GM19099 (cell line): Measurements from ENCODE around the gene ALPI.

Experiments
- POLR2A ChIP-seq: IDR thresholded peaks from 3 replicates; pipeline ENCODE4 v1.6.1; 2011; ENCODE audit warnings: low read depth; ENCODE audit not compliant: insufficient read length; ENCODE audit errors: extremely low read depth

ALPI gene

DNA sequence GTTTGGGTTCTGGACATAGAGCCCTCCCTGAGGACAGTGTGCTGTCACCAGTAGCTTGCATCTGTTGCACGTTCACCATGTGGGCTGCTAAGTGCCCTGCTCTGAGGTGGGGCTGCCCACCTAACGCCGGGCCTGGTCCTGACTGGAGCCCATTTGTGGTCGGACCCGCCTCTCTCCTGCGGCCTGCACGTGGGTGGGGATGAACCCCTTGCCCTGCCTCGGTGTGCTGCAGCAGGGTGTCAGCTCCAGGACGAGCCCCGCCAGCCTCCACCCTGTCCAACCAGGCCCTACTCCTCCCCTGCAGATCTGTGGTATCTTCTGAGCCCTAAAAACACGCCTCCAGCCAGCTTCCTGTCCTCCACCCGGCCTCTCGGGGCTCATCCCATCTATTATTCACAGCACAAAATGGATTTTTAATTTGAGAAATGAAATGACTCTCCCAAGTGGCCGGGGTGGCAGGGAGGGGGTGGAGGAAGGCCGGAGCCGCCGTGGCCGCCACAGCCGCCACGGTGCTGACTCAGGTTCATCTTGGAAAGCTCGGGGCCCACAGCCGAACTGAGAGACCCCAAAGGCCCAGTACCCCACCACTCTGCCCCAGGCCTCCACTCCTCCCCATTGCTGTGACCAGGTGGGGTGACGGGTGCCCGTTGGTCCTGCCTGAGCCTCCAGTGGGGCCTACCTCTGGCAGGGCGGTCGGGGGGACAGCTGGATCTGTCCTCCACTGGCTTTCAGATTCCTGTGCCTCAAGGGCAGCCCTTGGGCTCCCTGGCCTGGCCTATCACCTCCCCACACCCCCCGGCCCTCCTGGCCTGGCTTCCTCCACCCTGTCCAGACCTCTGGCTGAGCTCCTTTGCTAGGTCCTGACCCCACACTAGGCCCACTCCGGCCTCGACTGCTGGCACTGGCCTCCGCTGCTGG is 34.5 kb downstream of the ALPI start:
- TF ChIP-seq POLR2A = no peak

DNA sequence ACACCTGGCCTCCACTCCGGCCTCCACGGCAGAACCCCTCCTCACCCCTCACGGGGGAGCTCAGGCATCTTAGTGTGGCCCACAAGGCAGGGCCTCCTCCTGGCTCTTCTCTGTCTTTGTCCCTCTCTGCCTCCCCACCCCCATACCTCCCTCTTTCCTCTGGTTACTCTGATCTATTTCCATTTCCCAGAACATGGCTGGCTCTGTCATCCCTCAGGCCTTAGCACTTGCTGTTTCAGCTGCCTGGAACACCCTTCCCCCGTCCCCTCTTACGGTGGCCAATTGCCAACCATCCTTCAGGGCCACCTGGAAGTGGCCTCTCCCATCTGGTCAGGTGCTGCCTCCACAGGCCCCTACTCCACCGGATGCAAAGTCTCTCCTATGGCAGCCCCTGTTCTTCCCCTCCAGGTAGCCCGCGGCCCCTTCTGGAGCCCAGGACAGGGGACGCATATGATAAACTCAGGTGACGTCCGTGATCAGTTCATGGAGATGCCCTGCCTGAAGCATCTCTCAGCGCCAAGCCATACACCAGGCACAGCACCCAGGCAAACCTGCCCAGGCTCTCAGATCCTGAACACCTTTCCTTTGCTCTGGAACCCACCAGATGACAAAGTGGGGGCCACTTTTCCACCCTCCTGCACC is 35.3 kb downstream of the ALPI start:
- no peak for TF ChIP-seq POLR2A

DNA sequence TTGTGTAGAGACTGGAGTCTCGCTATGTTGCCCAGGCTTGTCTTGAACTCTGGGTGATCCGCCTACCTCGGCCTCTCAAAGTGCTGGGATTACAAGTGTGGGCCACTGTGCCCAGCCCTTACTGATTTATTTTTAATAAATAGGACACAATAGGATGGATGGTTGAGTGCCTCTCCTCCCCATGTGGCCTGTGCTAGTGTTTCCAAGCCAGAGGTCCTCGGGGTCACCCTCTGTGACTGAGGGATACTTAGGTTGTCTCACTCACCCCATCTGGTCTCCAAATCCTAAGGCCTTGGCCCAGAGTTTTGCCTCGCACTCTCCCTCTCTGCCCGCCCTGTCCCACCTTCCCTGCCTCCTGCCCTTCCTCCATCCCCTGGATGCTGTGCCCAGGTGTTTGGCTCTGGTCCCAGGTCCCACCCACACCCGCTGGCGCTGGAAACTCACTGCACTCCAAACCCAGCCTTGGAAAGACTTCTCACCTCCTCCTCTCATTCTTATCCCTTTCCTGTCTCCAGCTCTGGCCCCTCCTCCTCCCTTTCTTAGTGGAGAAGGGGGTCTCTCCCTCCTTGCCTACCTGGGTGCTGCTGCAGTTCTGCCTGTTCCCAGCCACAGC is 36.4 kb downstream of the ALPI start:
- no peak for TF ChIP-seq POLR2A

DNA sequence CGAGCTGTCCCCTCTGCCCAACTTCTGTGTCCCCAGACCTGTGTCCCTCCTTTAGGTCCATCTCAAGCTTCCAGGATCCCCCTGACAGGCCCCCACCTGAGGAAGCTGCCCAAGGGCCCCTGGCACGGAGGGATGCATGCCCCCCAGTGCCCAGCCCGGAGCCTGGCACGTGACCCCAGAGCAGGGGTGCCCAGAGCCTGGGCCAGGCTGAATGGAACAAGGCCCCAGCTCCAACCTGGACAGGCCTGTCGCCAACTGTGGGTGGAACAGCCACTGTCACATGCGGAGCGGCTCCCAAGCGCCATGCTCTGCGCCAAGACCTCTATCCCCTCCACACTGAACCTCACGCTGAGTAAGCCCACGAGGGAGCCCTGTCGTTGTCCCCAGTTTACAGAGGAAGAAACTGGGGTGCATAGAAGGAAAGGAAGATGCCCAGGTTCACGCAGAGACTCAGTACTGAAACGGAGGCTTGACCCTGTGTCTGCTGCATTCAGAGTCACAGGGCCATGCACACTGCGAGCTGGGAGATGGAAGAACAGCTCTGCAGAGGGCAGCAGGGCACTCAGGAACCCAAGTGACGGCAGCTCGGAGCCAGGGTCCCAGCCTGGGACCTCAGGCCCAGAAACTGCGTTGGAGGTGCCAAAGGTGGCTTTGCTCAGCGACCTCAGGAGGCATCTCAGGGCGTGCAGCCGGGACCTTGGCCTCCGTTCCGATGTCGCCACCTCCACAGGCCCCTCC is 37.2 kb downstream of the ALPI start:
- no peak for TF ChIP-seq POLR2A

DNA sequence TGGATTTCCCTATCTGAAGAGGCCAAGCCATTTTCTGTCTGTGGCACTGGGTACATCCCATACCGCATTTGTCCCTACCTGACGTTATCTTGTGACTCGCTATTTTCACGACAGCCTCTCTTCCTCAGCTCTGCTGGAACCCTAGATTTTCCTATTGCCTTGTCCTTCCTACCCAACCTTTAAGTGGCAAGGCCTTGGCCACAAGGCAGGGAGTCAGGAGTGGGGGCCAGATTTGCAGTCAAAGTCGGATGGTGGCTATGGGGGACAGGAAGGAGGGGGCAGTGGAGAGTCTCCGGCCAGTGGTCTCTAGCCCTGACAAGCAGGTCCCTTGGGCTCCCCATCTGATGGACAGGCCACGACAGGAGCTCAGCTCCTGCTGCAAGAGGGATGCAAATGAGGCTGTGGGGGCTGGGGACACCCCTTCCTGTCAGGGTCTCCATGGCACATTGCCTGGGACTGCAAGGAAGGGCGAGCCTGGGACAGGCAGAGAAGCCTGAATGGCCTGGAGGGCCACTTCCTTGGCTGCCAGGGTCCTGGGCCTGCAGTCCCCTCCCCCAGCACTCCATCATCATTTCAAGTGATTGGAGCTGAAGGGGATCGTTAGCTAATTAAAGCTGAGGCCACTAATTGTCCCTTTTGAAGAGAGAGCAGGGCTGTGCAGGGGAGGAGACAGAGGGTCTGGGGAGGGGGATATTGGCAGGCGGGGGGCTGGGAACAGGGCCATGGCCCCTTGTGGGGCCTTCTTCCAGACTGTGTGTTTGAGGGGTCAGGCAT is 37.9 kb downstream of the ALPI start:
- no peak for TF ChIP-seq POLR2A

DNA sequence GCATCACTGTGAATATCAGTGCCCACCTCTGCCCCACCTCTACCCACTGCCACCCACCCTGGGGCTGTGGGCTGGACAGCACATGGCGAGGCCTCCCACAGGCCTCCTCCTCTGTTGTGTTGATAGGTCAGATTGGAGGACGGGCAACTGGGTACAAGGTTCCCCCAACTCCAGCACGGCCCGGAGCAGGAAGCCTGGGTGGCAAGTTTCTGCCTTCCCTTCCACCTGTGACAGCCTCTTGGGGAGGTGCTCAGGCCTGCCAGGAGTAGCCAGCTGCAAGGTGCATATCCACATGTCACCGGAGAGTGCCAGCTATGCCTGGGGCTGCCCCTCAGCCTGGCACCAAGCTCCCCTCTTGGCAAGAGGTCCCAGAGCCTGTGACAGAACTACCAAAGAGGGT is 38.6 kb downstream of the ALPI start:
- TF ChIP-seq POLR2A = no peak

DNA sequence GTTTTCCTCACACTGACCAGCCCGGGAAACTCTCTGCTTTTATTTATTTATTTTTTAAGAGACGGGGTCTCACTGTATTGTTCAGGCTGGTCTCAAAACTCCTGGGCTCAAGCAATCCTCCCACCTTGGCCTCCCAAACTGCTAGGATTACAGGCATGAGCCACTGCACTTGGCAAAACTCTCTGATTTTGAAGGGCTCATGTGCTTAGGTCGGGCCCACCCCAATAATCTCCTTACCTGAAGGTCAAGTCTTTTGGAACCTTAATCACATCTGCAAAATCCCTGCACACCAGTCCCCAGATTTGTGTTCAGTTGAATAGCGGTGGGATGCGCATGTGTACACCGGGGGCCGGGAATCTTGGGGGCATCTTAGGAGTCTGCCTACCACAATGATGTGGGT is 39.3 kb downstream of the ALPI start:
- TF ChIP-seq POLR2A = no peak

DNA sequence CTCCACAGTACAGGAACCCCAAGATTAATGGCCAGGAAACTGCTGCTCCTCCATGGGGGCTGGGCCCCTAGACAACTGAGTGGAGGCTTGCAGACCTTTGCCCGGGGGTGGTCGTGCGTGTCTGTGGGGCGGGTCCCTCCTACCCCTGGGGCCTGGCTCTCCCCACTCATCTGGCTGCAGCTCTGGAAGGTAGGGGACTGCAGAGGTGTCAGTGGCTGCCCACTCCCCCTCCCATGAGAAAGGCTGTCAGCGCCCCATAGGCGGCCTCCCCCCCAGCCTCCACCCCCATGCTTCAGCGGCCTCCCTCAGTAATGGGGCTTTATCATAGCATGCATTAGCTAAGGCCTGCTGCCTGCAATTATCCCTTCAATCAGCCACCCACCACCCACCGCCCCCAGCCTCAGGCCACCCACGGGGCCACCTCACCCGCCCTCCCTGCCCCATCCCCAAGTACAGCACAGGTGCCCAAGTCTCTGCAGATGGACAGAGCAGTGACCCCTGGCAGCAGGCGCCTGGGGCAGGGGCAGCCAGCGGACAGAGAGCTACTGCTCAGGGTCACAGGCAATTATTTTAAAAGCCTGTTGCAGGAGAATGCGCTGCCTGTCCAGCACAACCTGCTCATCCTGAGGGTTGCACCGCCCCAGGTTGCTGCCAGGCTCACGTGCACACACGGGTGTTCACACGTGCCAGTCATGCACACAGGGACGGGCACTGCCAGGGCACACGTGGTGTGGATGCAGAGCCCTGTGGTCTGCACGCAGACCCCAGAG is 40.7 kb downstream of the ALPI start:
- TF ChIP-seq POLR2A = no peak

DNA sequence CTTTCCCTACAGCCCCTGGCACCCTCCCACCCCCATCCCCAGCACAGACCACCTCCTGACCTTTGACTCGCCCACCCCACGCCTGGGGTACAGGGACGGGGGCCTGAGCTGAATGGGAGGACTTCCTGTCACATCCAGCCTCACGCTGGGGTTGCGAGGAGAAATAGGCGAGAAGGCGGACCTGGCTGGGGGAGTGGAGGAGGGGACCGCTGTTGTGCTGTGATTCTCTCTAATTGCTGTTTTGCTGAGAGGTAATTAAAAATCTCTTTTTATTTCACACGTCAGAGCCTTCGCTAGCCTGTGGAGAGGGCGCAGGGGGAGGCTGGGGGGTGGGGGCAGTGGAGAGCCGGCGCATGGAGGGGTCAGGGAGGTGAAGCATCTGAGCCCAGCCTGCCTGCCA is 41.4 kb downstream of the ALPI start:
- TF ChIP-seq POLR2A = no peak

DNA sequence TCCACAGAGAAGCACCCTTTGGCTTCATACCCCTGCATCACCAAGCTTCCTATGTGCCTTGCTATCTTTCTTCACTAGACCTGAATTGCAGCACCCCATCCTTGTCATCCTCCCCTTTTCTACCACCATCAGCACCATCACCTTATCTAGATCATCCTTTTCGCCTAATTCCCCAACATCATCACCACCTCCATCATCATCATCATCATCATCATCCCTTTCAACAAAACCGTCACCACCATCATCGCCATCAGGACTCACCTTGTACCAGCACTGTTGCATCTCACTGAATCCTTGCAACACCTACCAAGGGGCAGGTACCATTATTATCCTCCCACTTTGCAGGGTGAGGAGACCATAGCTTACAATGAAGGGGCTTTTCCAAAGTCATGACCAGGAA is 42.5 kb downstream of the ALPI start:
- no peak for TF ChIP-seq POLR2A

DNA sequence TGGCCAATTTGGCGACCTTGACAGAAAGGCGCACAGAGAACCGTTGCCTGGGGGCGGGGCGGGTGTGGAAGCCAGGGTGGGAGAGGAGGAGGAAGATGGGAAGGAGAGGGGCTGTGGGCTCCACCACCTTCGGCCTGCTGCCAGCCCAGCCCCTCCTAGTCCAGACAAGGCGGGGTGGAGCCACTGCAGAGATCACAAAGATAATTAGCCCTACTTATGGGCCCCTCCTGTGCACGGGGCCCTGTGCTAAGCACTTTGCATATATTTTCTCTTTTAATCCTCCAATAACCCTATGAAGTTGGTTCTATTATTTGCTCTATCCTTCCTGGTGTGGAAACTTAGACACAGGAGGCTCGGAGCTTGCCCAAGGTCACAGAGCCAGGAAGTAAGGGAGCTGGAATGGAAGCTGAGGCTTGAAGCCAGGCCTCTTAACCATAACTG is 45.4 kb downstream of the ALPI start:
- no peak for TF ChIP-seq POLR2A

DNA sequence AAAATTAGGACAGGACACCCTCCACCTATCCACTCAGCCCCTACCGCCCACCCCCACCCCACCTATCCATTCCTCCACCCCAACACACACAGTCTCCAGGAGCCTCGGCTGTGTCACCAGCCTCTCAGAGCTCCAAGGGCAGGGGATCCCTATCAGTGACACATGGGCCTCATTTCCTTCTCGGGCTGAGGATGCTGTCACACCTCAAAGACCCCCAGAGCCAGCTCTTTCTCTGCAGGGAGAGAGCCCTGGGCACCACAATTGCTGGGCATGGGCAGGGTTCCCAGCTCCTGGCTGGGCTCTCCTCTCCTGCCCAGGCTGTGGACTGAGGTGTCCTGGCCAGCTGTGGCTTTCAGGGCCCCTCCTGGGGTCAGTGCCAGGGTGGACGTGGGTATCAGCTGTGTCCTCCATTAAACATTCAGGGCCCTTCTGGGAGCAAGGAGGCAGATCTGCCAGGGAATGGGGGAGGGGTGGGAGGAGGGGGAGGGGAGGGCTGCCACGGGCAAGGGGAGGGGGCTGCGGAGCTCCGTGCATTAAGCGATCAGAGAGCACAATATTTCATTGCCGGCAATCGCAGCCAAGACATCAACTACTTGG is 45.9 kb downstream of the ALPI start:
- no peak for TF ChIP-seq POLR2A

DNA sequence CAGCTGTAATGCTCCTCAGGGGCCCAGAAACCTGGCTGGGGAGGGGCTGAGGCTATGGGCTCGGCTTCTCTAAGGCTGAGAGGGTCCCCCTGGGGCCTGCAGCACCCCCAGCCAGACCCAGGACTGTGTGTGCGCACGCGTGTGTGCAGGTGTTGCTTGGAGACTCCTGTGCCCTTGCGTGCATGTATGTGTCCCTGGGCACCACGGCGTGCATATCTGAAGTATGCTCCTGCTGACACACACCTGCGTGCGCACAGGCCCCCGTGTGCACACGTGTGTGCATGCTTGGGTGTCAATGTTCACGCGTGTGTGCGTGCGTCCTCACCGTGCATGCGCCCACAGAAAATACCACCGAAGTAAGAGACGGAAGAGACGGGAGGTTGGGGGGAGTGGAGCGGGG is 46.6 kb downstream of the ALPI start:
- no peak for TF ChIP-seq POLR2A

DNA sequence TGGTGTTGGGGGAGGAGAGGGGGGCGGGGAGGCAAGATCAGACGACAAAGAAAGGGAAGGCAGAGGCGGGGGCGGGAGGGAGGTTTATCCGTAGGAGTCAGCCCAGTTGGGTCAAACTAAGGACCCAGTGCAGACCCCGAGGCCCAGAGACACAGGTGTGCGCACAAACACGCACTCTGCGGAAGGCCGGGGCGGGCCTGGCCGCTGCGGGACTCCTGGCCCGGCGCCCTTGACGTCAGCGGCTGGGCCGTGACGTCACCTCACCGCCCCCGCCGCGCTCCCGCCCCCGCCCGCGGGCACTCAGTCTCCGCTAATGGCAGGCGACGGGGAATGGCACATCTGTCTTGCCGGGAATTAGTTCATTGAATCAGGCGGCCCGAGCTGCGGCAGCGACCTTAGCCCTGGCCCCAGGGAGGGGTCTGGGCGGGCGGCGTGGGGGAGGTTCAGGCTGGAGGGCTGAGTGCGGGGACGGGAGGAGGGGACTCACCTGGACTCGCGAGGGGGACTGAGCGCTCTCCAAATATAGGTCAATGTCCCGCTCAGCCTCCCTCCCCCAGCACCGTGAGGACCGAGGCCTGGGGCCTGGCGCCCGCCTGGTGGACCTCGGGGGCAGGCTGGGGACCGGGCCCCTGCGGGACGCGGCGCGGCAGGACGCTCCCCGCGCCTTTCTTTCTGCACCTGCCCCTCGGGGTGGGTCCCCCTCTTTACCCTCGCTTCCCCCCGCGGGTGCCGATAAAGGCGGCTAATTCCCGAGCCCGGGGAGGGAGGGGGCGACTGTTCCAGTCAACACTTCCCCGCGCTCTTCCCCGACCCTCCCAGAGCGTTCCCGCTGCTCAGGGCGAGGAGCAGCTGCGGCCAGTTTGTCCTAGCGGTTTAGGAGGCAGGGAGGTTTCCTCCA is 47.2 kb downstream of the ALPI start:
- no peak for TF ChIP-seq POLR2A
